Spleen (tissue), 11 donors: ENCODE data around the gene ATXN10. TPM values are rescaled to one million over a fixed set of nuclear protein-coding genes. Genes with fewer than 3 reads are reported as not detected.
A peak's percentile ranks its signal among the peaks of the same experiment; 100 is the strongest.

Experiments used
- DNase-seq: peaks from one replicate; pipeline ENCODE4 v3.0.0-alpha.2; 2020
- H3K27ac ChIP-seq, 8 donors: fragments of 200-600 bp; sonication (generic) in 7 of 8; 1 replicate in 4 of 8; 2 replicates in 4 of 8; pipeline versions ENCODE4 v1.5.0 to v1.8.0; 2016 to 2021; ENCODE audit warnings: inconsistent platforms in 4 of 8, mild to moderate bottlenecking in 4 of 8, moderate library complexity in 1 of 8
- H3K27me3 ChIP-seq, 7 donors: fragments of 200-600 bp; sonication (generic) in 6 of 7; replicated peaks in 1 of 7; 1 replicate in 4 of 7; 2 replicates in 3 of 7; pipeline versions ENCODE4 v1.5.0 to v1.8.0; 2016 to 2021; ENCODE audit warnings: inconsistent platforms in 3 of 7, mild to moderate bottlenecking in 1 of 7
- H3K36me3 ChIP-seq, 6 donors: fragments of 200-600 bp; sonication (generic) in 5 of 6; 1 replicate in 4 of 6; 2 replicates in 2 of 6; pipeline versions ENCODE4 v1.5.0 to v1.8.0; 2016 to 2021; ENCODE audit warnings: inconsistent platforms in 2 of 6
- H3K4me1 ChIP-seq, 6 donors: fragments of 200-600 bp; sonication (generic) in 5 of 6; 1 replicate in 3 of 6; 2 replicates in 3 of 6; pipeline versions ENCODE4 v1.5.0 to v1.8.0; 2016 to 2021; ENCODE audit warnings: inconsistent platforms in 3 of 6
- H3K4me3 ChIP-seq, 8 donors: fragments of 200-600 bp; sonication (generic) in 7 of 8; 1 replicate in 4 of 8; 2 replicates in 4 of 8; pipeline versions ENCODE4 v1.5.0 to v1.8.0; 2016 to 2021; ENCODE audit warnings: inconsistent platforms in 4 of 8, mild to moderate bottlenecking in 4 of 8, moderate library complexity in 2 of 8
- H3K9me3 ChIP-seq, 8 donors: fragments of 200-600 bp; sonication (generic) in 7 of 8; 1 replicate in 4 of 8; 2 replicates in 4 of 8; pipeline versions ENCODE4 v1.5.0 to v1.8.0; 2016 to 2021; ENCODE audit warnings: inconsistent platforms in 4 of 8
- CTCF ChIP-seq, 11 experiments: fragments of 200-600 bp in 7 of 11; fragments of 450-650 bp in 4 of 11; sonication (generic) in 4 of 11; IDR thresholded peaks in 8 of 11; conservative IDR thresholded peaks in 3 of 11; 1 replicate in 7 of 11; 2 replicates in 4 of 11; pipeline versions ENCODE4 v1.4.0 to v1.8.0; 2016 to 2021; ENCODE audit warnings: antibody characterized with exemption in 11 of 11, inconsistent platforms in 4 of 11, mild to moderate bottlenecking in 1 of 11
- POLR2A ChIP-seq, 3 donors: fragments of 450-650 bp; IDR thresholded peaks; one replicate each; pipeline ENCODE4 v1.5.1; 2017; ENCODE audit warnings: antibody characterized with exemption in 3 of 3, mild to moderate bottlenecking in 1 of 3
- POLR2AphosphoS5 ChIP-seq, 3 donors: sonication (generic); formaldehyde crosslinking; IDR thresholded peaks; one replicate each; pipeline ENCODE4 v1.5.1; 2017; ENCODE audit warnings: antibody characterized with exemption in 3 of 3
- WGBS, 5 donors: extraction: QIAGEN DNeasy Blood & Tissue Kit in 3 of 5; methylation state at CpG; one replicate each; pipeline versions ENCODE4 v1.1.5 to v1.1.7; 2013 to 2018; 5-methylcytosine and 5-hydroxymethylcytosine counted together
- intact Hi-C: fragments of 100-400 bp; cut with DNase I; formaldehyde crosslinking; loops from one replicate; pipeline ENCODE4 v1.15.0; 2023; ENCODE audit warnings: low total_unique reads
- polyA plus RNA-seq, 3 donors: library from polyadenylated mRNA; stranded (reverse); fragments of 200-250 nt; gene quantifications; one replicate each; pipeline ENCODE4 v1.2.1, GENCODE V29; 2013
- total RNA-seq, 7 donors: library from RNA; depleted of rRNA in 3 of 7; stranded (reverse); fragments of >200 nt in 3 of 7; fragmentation: NEBNext Ultra II Directional in 4 of 7; extraction: Animal tissue kit (Norgen Biotek cat#: 25700) in 4 of 7; gene quantifications; one replicate each; pipeline versions ENCODE4 v1.1.0 to v1.2.1, GENCODE V29; 2016 to 2021
- donor health status: healthy with polysubstance abuse.
- donor health status: DM: no; HTN: no; CAD: no; lungs with moderate emphysema.
- donor health status: DM: no; HTN: no; CAD: no.
- donor health status: Bipolar disorder and iron deficiency.
- donor health status: healthy.
- donor health status: DM: no; HTN: no; CAD: no.
- donor health status: DM: yes; HTN: yes; CAD: no.

The ATXN10 gene
- total and polyA plus RNA-seq, 10 donors, result 46.1 to 119 (median 84.6) TPM

GRCh38 chr22:45630436-45630835 lies 41.2 kb upstream of the ATXN10 start:
- Histone ChIP-seq H3K27me3 (peaks cover 0 to 92% (median 9%) of the 10 kb centered on the region in 7 donors), H3K9me3 (no peaks in the 10 kb centered on the region), H3K4me3 (no peak overlapping the region), H3K27ac (no peak overlapping the region), H3K4me1 (peaks cover 0 to 10% (median 4%) of the 10 kb centered on the region in 6 donors), H3K36me3 (no peaks in the 10 kb centered on the region)
- TF ChIP-seq CTCF (IDR thresholded peaks at IDR 0.05 in 8 of 11, conservative IDR thresholded peaks at IDR 0.05 in 3 of 11) (no peak), POLR2A (IDR thresholded peaks at IDR 0.05) (no peak), POLR2AphosphoS5 (IDR thresholded peaks at IDR 0.05) (no peak)
- intact Hi-C loops, result no loop called here
- 91 to 96% (median 94%) methylated on average over 15 of the region's 15 CpGs for WGBS, 5 donors
- DNase-seq, result peak; percentile 17

GRCh38 chr22:45631140-45631840 lies 40.3 kb upstream of the ATXN10 start:
- intact Hi-C loops, result no loop called here
- no peaks in the 10 kb centered on the region for H3K36me3 ChIP-seq
- H3K27me3 ChIP-seq, result peaks cover 0 to 91% (median 9%) of the 10 kb centered on the region in 7 donors
- H3K27ac ChIP-seq, result no peak overlapping the region
- H3K4me3 ChIP-seq, result no peak overlapping the region
- no peak for TF ChIP-seq CTCF (IDR thresholded peaks at IDR 0.05 in 8 of 11, conservative IDR thresholded peaks at IDR 0.05 in 3 of 11)
- no peak for TF ChIP-seq POLR2AphosphoS5 (IDR thresholded peaks at IDR 0.05)
- no peak for TF ChIP-seq POLR2A (IDR thresholded peaks at IDR 0.05)
- DNase-seq, result peak; percentile 25
- no peaks in the 10 kb centered on the region for H3K9me3 ChIP-seq
- peaks cover 0 to 10% (median 4%) of the 10 kb centered on the region in 6 donors for H3K4me1 ChIP-seq
- WGBS, 5 donors, result 52 to 61% (median 59%) methylated on average over 12 of the region's 12 CpGs

GRCh38 chr22:45631841-45632238 lies 39.8 kb upstream of the ATXN10 start:
- WGBS, 5 donors, result 78 to 89% (median 86%) methylated on average over 7 of the region's 7 CpGs
- Histone ChIP-seq H3K4me3 (no peak overlapping the region), H3K9me3 (no peaks in the 10 kb centered on the region), H3K27me3 (peaks cover 0 to 88% (median 9%) of the 10 kb centered on the region in 7 donors), H3K36me3 (no peaks in the 10 kb centered on the region), H3K4me1 (peaks cover 0 to 10% (median 4%) of the 10 kb centered on the region in 6 donors), H3K27ac (no peak overlapping the region)
- intact Hi-C loops, result no loop called here
- TF ChIP-seq CTCF (IDR thresholded peaks at IDR 0.05 in 8 of 11, conservative IDR thresholded peaks at IDR 0.05 in 3 of 11) (no peak), POLR2AphosphoS5 (IDR thresholded peaks at IDR 0.05) (no peak), POLR2A (IDR thresholded peaks at IDR 0.05) (no peak)
- peak; percentile 30 for DNase-seq

- Histone ChIP-seq H3K36me3 (no peaks in the 10 kb centered on the region), H3K27me3 (peaks cover 0 to 83% (median 9%) of the 10 kb centered on the region in 7 donors), H3K4me3 (no peak overlapping the region), H3K9me3 (no peaks in the 10 kb centered on the region), H3K4me1 (peaks cover 0 to 10% (median 4%) of the 10 kb centered on the region in 6 donors), H3K27ac (no peak overlapping the region)
- intact Hi-C loops, result no loop called here
- 15 to 26% (median 21%) methylated on average over 12 to 15 of the region's 15 CpGs for WGBS, 5 donors
- DNase-seq, result no peak
- TF ChIP-seq POLR2AphosphoS5 (IDR thresholded peaks at IDR 0.05) (no peak), CTCF (IDR thresholded peaks at IDR 0.05 in 8 of 11, conservative IDR thresholded peaks at IDR 0.05 in 3 of 11) (no peak), POLR2A (IDR thresholded peaks at IDR 0.05) (no peak)
Observed at GRCh38 chr22:45632791-45633515, 38.7 kb upstream of the ATXN10 start.
